K562 (cell line): ENCODE results near the gene SOHLH1. TPM values are rescaled to one million over a fixed set of nuclear protein-coding genes. Genes with fewer than 3 reads are reported as not detected.

Experiments
- ATAC-seq: fragments of 200-7000 bp; cut with Tn5 transposase; 3 replicates; pipeline ENCODE4 v1.9.1; 2020; ENCODE audit warnings: moderate library complexity
- BruUV-seq: library from RNA; stranded (reverse); fragments of 400-500 nt; replicated peaks from 2 replicates; lab custom pipeline; 2021; lab: Mats Ljungman, UMichigan
- CTCF ChIA-PET: fragments of 300-600 bp; formaldehyde crosslinking; extraction: SDS; loops from one replicate; lab custom pipeline; 2021; ENCODE audit warnings: low intra/inter-chr PET ratio; lab: Yijun Ruan, JAX
- POLR2A ChIA-PET: fragments of 300-600, 350-650 bp; sonication (Branson Sonifier 250); formaldehyde crosslinking; extraction: SDS; loops from one replicate; lab custom pipeline; 2021; ENCODE audit warnings: antibody characterized with exemption, inconsistent platforms; lab: Yijun Ruan, JAX
- DNase-seq, 4 experiments: peaks; one replicate each; pipeline versions ENCODE4 v3.0.0 to v3.0.0-alpha.2; 2011 to 2018; ENCODE audit warnings: low spot score in 3 of 4, mixed read lengths in 3 of 4; ENCODE audit errors: extremely low read depth in 1 of 4
- FAIRE-seq: peaks from 2 replicates; lab custom pipeline; 2011; peaks lifted over from hg19 to GRCh38; lab: Jason Lieb, UNC
- H2AFZ ChIP-seq: 2 replicates; pipeline ENCODE4 v1.6.0; 2011; ENCODE audit warnings: low read depth, low read length, control low read depth, inconsistent platforms
- H3K27ac ChIP-seq: fragments of 200-600 bp; 3 replicates; pipeline ENCODE4 v1.8.0; 2011; ENCODE audit warnings: low read depth, mild to moderate bottlenecking, control low read depth, inconsistent platforms, low read length, moderate library complexity, mixed read lengths; ENCODE audit errors: extremely low read depth
- H3K27me3 ChIP-seq, 2 experiments: fragments of 300-600 bp in 1 of 2; 2 replicates in 1 of 2; 3 replicates in 1 of 2; pipeline versions ENCODE4 v1.6.0 to v1.8.0; 2011; ENCODE audit warnings: inconsistent platforms in 2 of 2, low read length in 2 of 2, mild to moderate bottlenecking in 1 of 2, mixed read lengths in 1 of 2, moderate library complexity in 1 of 2; ENCODE audit not compliant: control insufficient read depth in 2 of 2, insufficient read depth in 2 of 2
- H3K36me3 ChIP-seq: fragments of 300-600 bp; 3 replicates; pipeline ENCODE4 v1.8.0; 2011; ENCODE audit warnings: mild to moderate bottlenecking, low read length, inconsistent platforms; ENCODE audit not compliant: control insufficient read depth, insufficient read depth
- H3K4me1 ChIP-seq, 2 experiments: fragments of 200-600 bp in 1 of 2; replicated peaks in 1 of 2; 2 replicates in 1 of 2; 3 replicates in 1 of 2; pipeline versions ENCODE4 v1.5.1 to v1.8.0; 2011; ENCODE audit warnings: inconsistent platforms in 2 of 2, low read length in 2 of 2, mild to moderate bottlenecking in 1 of 2, mixed read lengths in 1 of 2, moderate library complexity in 1 of 2; ENCODE audit not compliant: control insufficient read depth in 2 of 2, insufficient read depth in 2 of 2
- H3K4me2 ChIP-seq: 2 replicates; pipeline ENCODE4 v1.6.1; 2011; ENCODE audit warnings: low read length, control low read depth, inconsistent platforms, mixed read lengths; ENCODE audit not compliant: insufficient read depth
- H3K4me3 ChIP-seq: fragments of 200-600 bp; sonication (generic), shearing (Covaris generic); 2 replicates; pipeline ENCODE4 v1.5.1; 2016; ENCODE audit warnings: control low read depth, inconsistent platforms
- H3K79me2 ChIP-seq: fragments of 200-600 bp; 3 replicates; pipeline ENCODE4 v1.8.0; 2011; ENCODE audit warnings: low read length, inconsistent platforms; ENCODE audit not compliant: control insufficient read depth, insufficient read depth
- H3K9ac ChIP-seq, 2 experiments: 2 replicates each; pipeline versions ENCODE4 v1.6.0 to v1.6.1; 2011; ENCODE audit warnings: low read depth in 2 of 2, low read length in 2 of 2, control low read depth in 1 of 2, inconsistent platforms in 1 of 2, mild to moderate bottlenecking in 1 of 2, mixed read lengths in 1 of 2; ENCODE audit not compliant: insufficient read depth in 1 of 2
- H3K9me1 ChIP-seq: one replicate; pipeline ENCODE4 v1.6.0; 2011; ENCODE audit warnings: inconsistent platforms, mild to moderate bottlenecking, low read length, moderate library complexity; ENCODE audit not compliant: control insufficient read depth, insufficient read depth
- H3K9me3 ChIP-seq: replicated peaks from 2 replicates; pipeline ENCODE4 v1.5.1; 2011; ENCODE audit warnings: low read depth, low read length, inconsistent platforms; ENCODE audit not compliant: control insufficient read depth, insufficient read depth
- H4K20me1 ChIP-seq: replicated peaks from 2 replicates; pipeline ENCODE4 v1.6.1; 2011; ENCODE audit warnings: low read length, inconsistent platforms, mixed read lengths; ENCODE audit not compliant: control insufficient read depth, insufficient read depth
- CSDE1 ChIP-seq, 2 experiments: fragments of 450-650 bp; IDR thresholded peaks; 2 replicates each; pipeline ENCODE4 v1.6.1; 2016; ENCODE audit warnings: mild to moderate bottlenecking in 1 of 2
- HDGF ChIP-seq: fragments of 450-650 bp; IDR thresholded peaks from 2 replicates; pipeline ENCODE4 v1.6.1; 2016
- ID3 ChIP-seq, 2 experiments: fragments of 250-450 bp in 1 of 2; fragments of 450-650 bp in 1 of 2; sonication (Bioruptor Pico) in 1 of 2; IDR thresholded peaks; 2 replicates each; pipeline versions ENCODE4 v1.6.1 to v1.8.0; 2016 to 2021; ENCODE audit warnings: mild to moderate bottlenecking in 2 of 2, moderate library complexity in 2 of 2, missing compliant biosample characterization in 1 of 2, missing genetic modification characterization in 1 of 2
- NRF1 ChIP-seq, 2 experiments: fragments of 450-650 bp; IDR thresholded peaks in 1 of 2; conservative IDR thresholded peaks in 1 of 2; 2 replicates each; pipeline ENCODE4 v1.6.1; 2014; ENCODE audit warnings: mild to moderate bottlenecking in 2 of 2
- PATZ1 ChIP-seq: fragments of 250-450 bp; sonication (Bioruptor Pico); IDR thresholded peaks from 2 replicates; pipeline ENCODE4 v1.5.0; 2020; ENCODE audit warnings: mild to moderate bottlenecking, borderline replicate concordance
- SP2 ChIP-seq: IDR thresholded peaks from 2 replicates; pipeline ENCODE4 v1.6.1; 2011; ENCODE audit warnings: mild to moderate bottlenecking, low read depth, low read length, moderate library complexity; ENCODE audit not compliant: poor library complexity, severe bottlenecking; ENCODE audit errors: extremely low read depth
- THAP7 ChIP-seq: fragments of 250-450 bp; sonication (Bioruptor Pico); IDR thresholded peaks from 2 replicates; pipeline ENCODE4 v1.5.0; 2021
- ZEB2 ChIP-seq: fragments of 450-650 bp; IDR thresholded peaks from 2 replicates; pipeline ENCODE4 v1.6.1; 2016
- ZNF445 ChIP-seq: fragments of 250-450 bp; sonication (Bioruptor Pico); IDR thresholded peaks from 2 replicates; pipeline ENCODE4 v1.4.0; 2020; ENCODE audit warnings: low read depth, mild to moderate bottlenecking, moderate library complexity
- WGBS: fragments of 100-300 bp; shearing (Covaris generic); methylation state at CpG from one replicate; pipeline ENCODE4 v1.1.6; 2016; ENCODE audit warnings: low coverage, mixed read lengths; ENCODE audit not compliant: insufficient coverage; ENCODE audit errors: missing lambda C conversion rate; 5-methylcytosine and 5-hydroxymethylcytosine counted together
- in situ Hi-C: fragments of 300-500 bp; cut with MboI; formaldehyde crosslinking; loops from 4 replicates; pipeline ENCODE4 v1.15.0; 2018; ENCODE audit warnings: inconsistent platforms, mixed read lengths
- intact Hi-C: fragments of 100-400 bp; cut with micrococcal nuclease; formaldehyde crosslinking; loops from 2 replicates; pipeline ENCODE4 v1.14.2; 2022
- polyA plus RNA-seq, 8 experiments: library from polyadenylated mRNA; depleted of rRNA in 4 of 8; stranded (reverse) in 5 of 8; unstranded in 3 of 8; fragments of >200 nt; fragmentation: Nextera tagmentation in 2 of 8; fragmentation: Illumina TruSeq in 1 of 8; extraction: Ambion mirVana in 2 of 8; extraction: Trizol in 1 of 8; gene quantifications; 2 replicates each; pipeline versions ENCODE4 v1.2.1 to v1.2.3, GENCODE V29; 2011 to 2014; ENCODE audit warnings: inconsistent platforms in 1 of 8, missing spikeins in 1 of 8
- total RNA-seq, 7 experiments: library from RNA; depleted of rRNA in 6 of 7; stranded (reverse); fragments of >200 nt in 6 of 7; fragmentation: Illumina TruSeq in 2 of 7; extraction: Trizol in 2 of 7; gene quantifications; 2 replicates each; pipeline versions ENCODE4 v1.2.1 to v1.2.3, GENCODE V29; 2011 to 2021; ENCODE audit warnings: low replicate concordance in 1 of 7

SOHLH1 gene
- total and polyA plus RNA-seq, 9 of the 15 experiments (the other 6 are each of a cell fraction or from before 2014, with no cell fraction given), result 0.17 to 0.41 (median 0.29) TPM; not detected in 6

GRCh38 chr9:135734616-135735144, 35.4 kb upstream of the SOHLH1 start (continued):
- no peak for TF ChIP-seq CSDE1 (IDR thresholded peaks at IDR 0.05)
- TF ChIP-seq THAP7 (CRISPR knock-in tag), result no peak
- no peak for TF ChIP-seq HDGF
- TF ChIP-seq SP2, result no peak

- in situ Hi-C loops (no loop called here), intact Hi-C loops (no loop called here)
- Histone ChIP-seq H3K36me3 (no peaks in the 10 kb centered on the region), H3K9ac (no peak overlapping the region), H3K27me3 (peaks cover 6 to 43% of the 10 kb centered on the region in 2 experiments; a peak in 3 of 5 replicates), H3K79me2 (no peaks in the 10 kb centered on the region), H3K27ac (no peak overlapping the region), H3K9me3 (0 out of 2 replicates have a peak, but pooled peaks cover 3% of the 10 kb centered on the region), H4K20me1 (no peaks in the 10 kb centered on the region), H3K4me1 (peaks cover 0 to 13% of the 10 kb centered on the region in 2 experiments; a peak in 1 of 5 replicates), H3K4me2 (no peak overlapping the region), H3K4me3 (no peak overlapping the region), H2AFZ (no peak overlapping the region), H3K9me1 (no peaks in the 10 kb centered on the region)
- DNase-seq, result no peak
- WGBS, result 3% methylated on average over 4 of the region's 6 CpGs
- BruUV-seq, result no TSS peak
- ATAC-seq, result no peak
- POLR2A ChIA-PET, result no interaction called here
- CTCF ChIA-PET, result no interaction called here
- FAIRE-seq, result no peak
- no peak for TF ChIP-seq ID3 (CRISPR knock-in tag; IDR thresholded peaks at IDR 0.05)
- no peak for TF ChIP-seq ID3 (tag; IDR thresholded peaks at IDR 0.05)
- no peak for TF ChIP-seq ZEB2
- TF ChIP-seq ZNF445 (CRISPR knock-in tag), result no peak
- TF ChIP-seq NRF1 (conservative IDR thresholded peaks at IDR 0.05 in 1 of 2, IDR thresholded peaks at IDR 0.05 in 1 of 2), result no peak
- no peak for TF ChIP-seq PATZ1 (CRISPR knock-in tag)
Measured at GRCh38 chr9:135732569-135733257, 33.4 kb upstream of the SOHLH1 start.
